Right lobe of liver (tissue), 6 donors: ENCODE measurements around the gene VTN. TPM values are rescaled to one million over a fixed set of nuclear protein-coding genes. Genes with fewer than 3 reads are reported as not detected.
A peak's percentile ranks its signal among the peaks of the same experiment; 100 is the strongest.

Experiments used
- ATAC-seq, 4 donors: fragments of 200-7000 bp; cut with Tn5 transposase; one replicate each; pipeline ENCODE4 v1.9.1; 2020; ENCODE audit warnings: mild to moderate bottlenecking in 4 of 4, moderate library complexity in 4 of 4
- DNase-seq, 3 donors: peaks; one replicate each; pipeline ENCODE4 v3.0.0-alpha.2; 2020
- H3K27ac ChIP-seq, 3 donors: fragments of 200-600 bp; one replicate each; pipeline ENCODE4 v1.8.0; 2022
- H3K27me3 ChIP-seq, 2 donors: fragments of 200-600 bp; one replicate each; pipeline ENCODE4 v1.8.0; 2022
- H3K36me3 ChIP-seq, 4 donors: fragments of 200-600 bp; sonication (generic) in 1 of 4; one replicate each; pipeline versions ENCODE4 v1.5.1 to v1.8.0; 2017 to 2022; ENCODE audit warnings: control low read depth in 1 of 4
- H3K4me1 ChIP-seq, 4 donors: fragments of 200-600 bp; sonication (generic) in 1 of 4; one replicate each; pipeline versions ENCODE4 v1.5.1 to v1.8.0; 2017 to 2022; ENCODE audit warnings: control low read depth in 1 of 4
- H3K4me3 ChIP-seq, 3 donors: fragments of 200-600 bp; one replicate each; pipeline ENCODE4 v1.8.0; 2022
- H3K9me3 ChIP-seq, 4 donors: fragments of 200-600 bp; sonication (generic) in 1 of 4; one replicate each; pipeline versions ENCODE4 v1.5.1 to v1.8.0; 2017 to 2022; ENCODE audit warnings: control low read depth in 1 of 4
- CTCF ChIP-seq, 4 donors: fragments of 200-600 bp in 3 of 4; fragments of 450-650 bp in 1 of 4; IDR thresholded peaks; one replicate each; pipeline versions ENCODE4 v1.5.1 to v1.8.0; 2016 to 2022; ENCODE audit warnings: antibody characterized with exemption in 4 of 4, mild to moderate bottlenecking in 2 of 4
- POLR2A ChIP-seq: fragments of 450-650 bp; IDR thresholded peaks from one replicate; pipeline ENCODE4 v1.6.1; 2017; ENCODE audit warnings: antibody characterized with exemption, mild to moderate bottlenecking
- WGBS: methylation state at CpG from one replicate; pipeline ENCODE4 v1.1.6; 2018; ENCODE audit warnings: low coverage, low lambda C conversion rate; ENCODE audit not compliant: insufficient coverage; ENCODE audit errors: missing lambda C conversion rate; 5-methylcytosine and 5-hydroxymethylcytosine counted together
- intact Hi-C, 2 donors: fragments of 100-400 bp; cut with DNase I; formaldehyde crosslinking; loops; one replicate each; pipeline versions ENCODE4 v1.11.2 to v1.14.1; 2022
- total RNA-seq, 6 experiments: library from RNA; depleted of rRNA in 2 of 6; stranded (reverse); fragments of >200 nt in 2 of 6; fragmentation: NEBNext Ultra II Directional in 3 of 6; extraction: Animal tissue kit (Norgen Biotek cat#: 25700) in 3 of 6; gene quantifications; one replicate each; pipeline versions ENCODE4 v1.1.0 to v1.2.4, GENCODE V29; 2016 to 2023
- donor health status: DM: no; HTN: yes; CAD: no.
- donor health status: DM: no; HTN: no; CAD: no.
- donor health status: DM: no; HTN: no; CAD: no.
- donor health status: DM: no; HTN: yes; CAD: no.
- donor health status: DM: no; HTN: yes; CAD: no.

VTN gene
- total RNA-seq, 6 experiments from 2014 or later = 2,747 to 3,771 (median 3,031) TPM

GRCh38 chr17:28405632-28406472 lies 35.7 kb upstream of the VTN start, which contains the start of gene SLC46A1:
SLC46A1 (minus strand) TSS chr17:28406212; CDS start chr17:28406114, 98 bp downstream.
- TF ChIP-seq CTCF (IDR thresholded peaks at IDR 0.05) (peak in 1 of 4 donors; percentile 3), POLR2A (peak; percentile 52)
- peak; percentile 73 to 80 (median 77) for ATAC-seq
- intact Hi-C loops = no loop called here
- H3K4me1 ChIP-seq = peaks cover 0 to 25% (median 9%) of the 10 kb centered on the region in 4 donors
- no peaks in the 10 kb centered on the region for H3K27me3 ChIP-seq
- H3K36me3 ChIP-seq = peaks cover 0 to 26% (median 7%) of the 10 kb centered on the region in 4 donors
- WGBS = under 1% methylated on average over 22 of the region's 70 CpGs
- peak within 1 kb of the TSS; percentile 34 to 81 (median 37) for H3K27ac ChIP-seq
- H3K9me3 ChIP-seq = no peaks in the 10 kb centered on the region
- peak within 1 kb of the TSS; percentile 83 to 94 (median 93) for H3K4me3 ChIP-seq
- DNase-seq = peak; percentile 73 to 84 (median 79)

- DNase-seq = peak; percentile 80 to 94 (median 88)
- Histone ChIP-seq H3K4me3 (peak overlapping the region; percentile 83 to 94 (median 93)), H3K27me3 (no peaks in the 10 kb centered on the region), H3K27ac (peak overlapping the region; percentile 19 to 81 (median 37)), H3K4me1 (peaks cover 0 to 25% (median 9%) of the 10 kb centered on the region in 4 donors), H3K36me3 (peaks cover 0 to 35% (median 10%) of the 10 kb centered on the region in 4 donors), H3K9me3 (no peaks in the 10 kb centered on the region)
- intact Hi-C loops = no loop called here
- TF ChIP-seq POLR2A = peak; percentile 35
- TF ChIP-seq CTCF (IDR thresholded peaks at IDR 0.05) = no peak
- peak; percentile 76 to 88 (median 84) for ATAC-seq
- WGBS = 45% methylated on average over 10 of the region's 33 CpGs
Measured at GRCh38 chr17:28404812-28405570, 34.9 kb upstream of the VTN start.

- Histone ChIP-seq H3K36me3 (peaks cover 0 to 39% (median 10%) of the 10 kb centered on the region in 4 donors), H3K4me1 (peaks cover 0 to 28% (median 9%) of the 10 kb centered on the region in 4 donors), H3K27me3 (no peaks in the 10 kb centered on the region), H3K4me3 (peak overlapping the region; percentile 83 to 94 (median 93)), H3K27ac (peak overlapping the region; percentile 19 to 81 (median 34)), H3K9me3 (no peaks in the 10 kb centered on the region)
- 71% methylated on average over 3 of the region's 5 CpGs for WGBS
- ATAC-seq = no peak
- intact Hi-C loops = no loop called here
- no peak for TF ChIP-seq CTCF (IDR thresholded peaks at IDR 0.05)
- DNase-seq = no peak
Measured at GRCh38 chr17:28404461-28404811, 34.3 kb upstream of the VTN start.

GRCh38 chr17:28404007-28404406 lies 33.9 kb upstream of the VTN start:
- TF ChIP-seq CTCF (IDR thresholded peaks at IDR 0.05) = no peak
- no peak for TF ChIP-seq POLR2A
- no peak for DNase-seq
- WGBS = 36% methylated on average over 2 of the region's 2 CpGs
- intact Hi-C loops = no loop called here
- Histone ChIP-seq H3K27ac (peak overlapping the region in 1 of 3 donors; percentile 5), H3K4me3 (peak overlapping the region in 2 of 3 donors; percentile 93 to 94), H3K36me3 (peaks cover 0 to 43% (median 10%) of the 10 kb centered on the region in 4 donors), H3K4me1 (peaks cover 0 to 32% (median 11%) of the 10 kb centered on the region in 4 donors), H3K27me3 (no peaks in the 10 kb centered on the region), H3K9me3 (no peaks in the 10 kb centered on the region)
- no peak for ATAC-seq
